Neuron (in vitro differentiated cells): ENCODE results near the gene HELZ2.
"Not testable (repeated sequence)": the region's sequence is repeated elsewhere in the genome, so short reads cannot be mapped to it uniquely, and the experiment has no call there.

ENCODE experiments used
- H2AFZ ChIP-seq: one replicate; pipeline ENCODE4 v1.6.1; 2013; ENCODE audit warnings: low read depth, mild to moderate bottlenecking, inconsistent platforms, low read length, moderate library complexity
- H3K27me3 ChIP-seq: one replicate; pipeline ENCODE4 v1.6.1; 2013; ENCODE audit warnings: low read length; ENCODE audit not compliant: insufficient read depth
- H3K36me3 ChIP-seq: one replicate; pipeline ENCODE4 v1.6.1; 2013; ENCODE audit warnings: low read length; ENCODE audit not compliant: insufficient read depth
- H3K4me1 ChIP-seq: one replicate; pipeline ENCODE4 v1.6.1; 2013; ENCODE audit warnings: low read length; ENCODE audit not compliant: insufficient read depth
- H3K4me3 ChIP-seq: 2 replicates; pipeline ENCODE4 v1.5.1; 2013; ENCODE audit warnings: mild to moderate bottlenecking, low read length, moderate library complexity
- H3K9me3 ChIP-seq: one replicate; pipeline ENCODE4 v1.6.1; 2013; ENCODE audit warnings: low read length

Gene HELZ2, protein sequence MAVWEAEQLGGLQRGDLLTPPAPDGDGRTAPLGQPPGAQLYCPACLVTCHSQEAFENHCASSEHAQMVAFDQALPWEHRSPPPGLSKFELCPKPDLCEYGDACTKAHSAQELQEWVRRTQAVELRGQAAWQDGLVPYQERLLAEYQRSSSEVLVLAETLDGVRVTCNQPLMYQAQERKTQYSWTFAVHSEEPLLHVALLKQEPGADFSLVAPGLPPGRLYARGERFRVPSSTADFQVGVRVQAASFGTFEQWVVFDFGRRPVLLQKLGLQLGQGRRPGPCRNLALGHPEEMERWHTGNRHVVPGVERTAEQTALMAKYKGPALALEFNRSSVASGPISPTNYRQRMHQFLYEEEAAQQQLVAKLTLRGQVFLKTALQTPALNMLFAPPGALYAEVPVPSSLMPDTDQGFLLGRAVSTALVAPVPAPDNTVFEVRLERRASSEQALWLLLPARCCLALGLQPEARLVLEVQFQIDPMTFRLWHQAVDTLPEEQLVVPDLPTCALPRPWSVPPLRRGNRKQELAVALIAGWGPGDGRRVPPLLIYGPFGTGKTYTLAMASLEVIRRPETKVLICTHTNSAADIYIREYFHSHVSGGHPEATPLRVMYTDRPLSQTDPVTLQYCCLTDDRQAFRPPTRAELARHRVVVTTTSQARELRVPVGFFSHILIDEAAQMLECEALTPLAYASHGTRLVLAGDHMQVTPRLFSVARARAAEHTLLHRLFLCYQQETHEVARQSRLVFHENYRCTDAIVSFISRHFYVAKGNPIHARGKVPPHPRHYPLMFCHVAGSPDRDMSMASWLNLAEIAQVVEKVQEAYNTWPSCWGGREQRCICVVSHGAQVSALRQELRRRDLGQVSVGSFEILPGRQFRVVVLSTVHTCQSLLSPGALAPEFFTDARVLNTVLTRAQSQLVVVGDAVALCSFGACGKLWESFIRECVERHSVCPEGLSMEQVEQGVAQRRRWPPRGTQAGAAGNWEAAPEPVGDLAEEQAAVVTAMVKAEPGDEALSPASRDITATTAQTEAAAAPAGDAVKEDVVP (N-terminal part only)

DNA sequence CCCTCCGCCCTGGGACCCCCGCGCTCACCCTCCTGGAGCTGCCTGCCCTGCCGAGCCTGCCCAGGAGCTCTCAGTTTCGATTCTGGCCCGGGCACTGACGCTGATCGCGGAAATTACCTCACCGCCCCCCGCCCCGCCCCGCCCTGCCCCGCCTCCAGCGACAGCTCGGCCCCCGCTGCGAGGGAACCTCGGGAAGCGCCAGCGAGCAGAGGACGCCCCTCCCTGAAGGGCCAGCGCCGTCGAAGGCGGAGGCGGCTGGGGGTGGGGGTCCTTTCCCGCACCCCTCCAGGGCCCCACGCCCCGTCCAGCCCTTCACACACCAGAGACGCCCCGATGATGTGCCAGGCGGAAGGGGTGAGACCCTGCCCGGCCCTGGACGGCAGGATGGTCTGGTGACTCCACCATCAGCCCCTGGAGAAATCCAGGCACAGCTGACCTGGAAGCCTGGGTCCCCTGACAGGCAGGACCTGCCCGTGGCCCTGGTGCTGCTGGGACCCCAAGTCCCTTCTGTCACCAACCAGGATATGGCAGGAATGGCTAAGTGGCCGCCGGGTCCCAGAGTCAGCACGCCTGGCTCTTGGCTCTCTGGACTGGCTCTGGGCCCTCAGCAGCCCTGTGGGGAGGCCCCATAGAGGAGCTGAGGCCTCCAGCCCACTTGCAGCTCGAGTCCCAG, at the start of gene HELZ2:
HELZ2 (minus strand) TSS at position 84 of the 673 bp plus-strand sequence. CDS start 1,854 bp downstream, outside the sequence.
- H3K36me3 ChIP-seq, result no peaks in the 10 kb centered on the region
- H3K4me3 ChIP-seq, result peak within 1 kb of the TSS; percentile 86
- peaks cover 10% of the 10 kb centered on the region for H3K4me1 ChIP-seq
- H3K27me3 ChIP-seq, result no peaks in the 10 kb centered on the region
- H2AFZ ChIP-seq, result peak within 1 kb of the TSS; percentile 42
- peaks cover 2% of the 10 kb centered on the region for H3K9me3 ChIP-seq

DNA sequence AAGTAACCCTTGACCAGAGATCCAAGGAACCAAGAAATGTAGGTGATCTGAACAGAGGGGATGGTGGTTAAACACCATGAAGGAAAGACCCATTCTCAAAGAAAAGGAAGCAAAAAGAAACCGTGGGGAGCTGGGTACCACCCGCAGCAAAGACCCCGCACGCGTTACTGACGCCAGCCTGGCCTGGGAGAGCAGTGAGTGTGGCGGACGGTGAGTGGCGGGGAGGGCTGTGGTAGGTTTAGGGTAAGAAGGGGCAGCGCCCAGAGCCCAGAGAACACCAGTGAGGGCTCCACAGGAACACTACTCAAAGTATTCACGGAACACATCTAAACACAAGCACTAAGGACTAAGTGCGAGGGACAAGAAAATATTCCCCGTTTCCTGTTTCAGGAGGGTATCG, 48.7 kb upstream of the HELZ2 start:
- H3K36me3 ChIP-seq, result peaks cover 17% of the 10 kb centered on the region
- no peak overlapping the region for H3K4me3 ChIP-seq
- peaks cover 9% of the 10 kb centered on the region for H3K4me1 ChIP-seq
- H3K27me3 ChIP-seq, result no peaks in the 10 kb centered on the region
- H3K9me3 ChIP-seq, result peaks cover 3% of the 10 kb centered on the region
- no peak overlapping the region for H2AFZ ChIP-seq

DNA sequence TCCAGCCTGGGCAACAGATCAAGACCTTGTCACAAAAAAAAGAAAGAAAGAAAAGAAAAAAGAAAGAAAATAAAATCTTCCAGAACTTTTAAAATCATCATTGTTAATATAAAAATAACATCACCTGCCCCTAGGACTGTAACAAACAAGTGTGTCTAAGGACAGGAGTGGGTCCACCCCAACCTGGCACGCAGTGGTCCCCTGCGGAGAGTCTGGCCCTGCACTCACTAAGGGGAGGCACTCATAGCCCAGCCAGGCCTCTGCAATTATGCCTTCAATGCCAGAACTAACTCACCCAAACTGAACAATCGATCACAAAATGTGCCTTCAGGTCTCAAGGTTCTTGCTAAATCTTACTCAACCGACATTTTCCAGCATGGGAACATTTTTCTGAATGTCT, 48.1 kb upstream of the HELZ2 start:
- Histone ChIP-seq H3K36me3 (peaks cover 21% of the 10 kb centered on the region), H2AFZ (no peak overlapping the region), H3K4me1 (peaks cover 8% of the 10 kb centered on the region), H3K9me3 (peaks cover 6% of the 10 kb centered on the region), H3K4me3 (no peak overlapping the region), H3K27me3 (no peaks in the 10 kb centered on the region)

DNA sequence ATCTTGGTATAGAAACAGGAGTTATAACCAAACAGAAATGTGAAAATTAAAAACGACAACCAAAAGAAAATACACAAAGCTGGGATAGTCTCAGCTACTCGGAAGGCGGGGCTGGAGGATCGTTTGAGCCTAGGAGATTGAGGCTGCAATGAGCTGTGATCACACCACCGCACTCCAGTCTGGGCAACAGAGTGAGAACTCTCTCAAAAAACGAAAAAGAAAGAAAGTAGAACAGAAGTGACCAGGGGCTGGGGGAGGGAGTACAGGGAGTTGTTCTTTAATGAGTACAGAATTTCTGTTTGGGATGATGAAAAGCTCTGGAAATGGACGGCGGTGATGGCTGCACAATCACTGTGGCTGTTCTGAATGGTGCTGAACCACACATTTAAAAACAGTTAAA, 47.0 kb upstream of the HELZ2 start:
- no peak overlapping the region for H2AFZ ChIP-seq
- H3K4me3 ChIP-seq, result no peak overlapping the region
- H3K36me3 ChIP-seq, result peaks cover 29% of the 10 kb centered on the region
- peaks cover 8% of the 10 kb centered on the region for H3K9me3 ChIP-seq
- H3K4me1 ChIP-seq, result peaks cover 7% of the 10 kb centered on the region
- no peaks in the 10 kb centered on the region for H3K27me3 ChIP-seq

DNA sequence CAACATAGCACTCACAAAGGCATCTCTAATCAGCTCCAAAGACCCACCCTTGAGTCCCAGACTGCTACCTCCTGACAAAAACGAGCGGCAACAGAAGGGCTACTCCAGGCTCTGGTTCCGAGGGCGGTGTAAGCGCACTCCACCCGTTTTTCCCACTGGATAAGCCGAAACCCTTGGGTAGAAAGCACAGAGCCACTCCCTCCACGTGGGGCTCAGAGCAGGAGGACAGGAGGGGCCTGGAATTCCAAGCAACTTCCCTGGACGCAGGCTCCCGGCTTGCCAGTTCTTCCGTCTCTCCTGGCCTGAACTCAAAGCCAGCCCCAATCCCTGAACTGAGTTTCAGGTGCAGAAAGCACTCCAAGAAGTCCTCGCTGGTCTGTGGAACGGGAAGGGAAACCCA, 45.5 kb upstream of the HELZ2 start:
- Histone ChIP-seq H3K36me3 (peaks cover 41% of the 10 kb centered on the region), H3K4me1 (peaks cover 3% of the 10 kb centered on the region), H3K27me3 (no peaks in the 10 kb centered on the region), H3K4me3 (no peak overlapping the region), H3K9me3 (peaks cover 17% of the 10 kb centered on the region), H2AFZ (no peak overlapping the region)

DNA sequence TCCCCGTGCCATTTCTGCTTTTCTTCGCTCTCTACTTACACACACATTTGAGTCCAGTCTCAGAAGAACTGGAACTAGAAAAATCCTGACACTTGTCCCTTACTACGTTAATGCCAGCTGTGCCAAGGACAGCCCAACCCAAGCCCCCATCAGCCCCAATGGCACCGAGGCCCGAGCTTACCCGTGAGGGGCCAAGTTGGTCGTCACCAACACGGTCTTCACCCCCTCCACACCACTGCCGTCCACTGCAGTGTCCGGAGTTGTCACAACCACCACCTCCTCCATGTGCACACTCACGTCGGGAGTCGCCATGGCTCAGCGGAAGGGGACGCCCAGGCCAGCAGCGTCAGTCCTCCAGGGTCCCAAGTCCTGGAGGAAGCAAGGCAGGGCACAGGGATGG, 45.0 kb upstream of the HELZ2 start:
- Histone ChIP-seq H3K4me3 (no peak overlapping the region), H3K36me3 (peaks cover 41% of the 10 kb centered on the region), H3K9me3 (peaks cover 17% of the 10 kb centered on the region), H3K27me3 (no peaks in the 10 kb centered on the region), H3K4me1 (no peaks in the 10 kb centered on the region), H2AFZ (no peak overlapping the region)

DNA sequence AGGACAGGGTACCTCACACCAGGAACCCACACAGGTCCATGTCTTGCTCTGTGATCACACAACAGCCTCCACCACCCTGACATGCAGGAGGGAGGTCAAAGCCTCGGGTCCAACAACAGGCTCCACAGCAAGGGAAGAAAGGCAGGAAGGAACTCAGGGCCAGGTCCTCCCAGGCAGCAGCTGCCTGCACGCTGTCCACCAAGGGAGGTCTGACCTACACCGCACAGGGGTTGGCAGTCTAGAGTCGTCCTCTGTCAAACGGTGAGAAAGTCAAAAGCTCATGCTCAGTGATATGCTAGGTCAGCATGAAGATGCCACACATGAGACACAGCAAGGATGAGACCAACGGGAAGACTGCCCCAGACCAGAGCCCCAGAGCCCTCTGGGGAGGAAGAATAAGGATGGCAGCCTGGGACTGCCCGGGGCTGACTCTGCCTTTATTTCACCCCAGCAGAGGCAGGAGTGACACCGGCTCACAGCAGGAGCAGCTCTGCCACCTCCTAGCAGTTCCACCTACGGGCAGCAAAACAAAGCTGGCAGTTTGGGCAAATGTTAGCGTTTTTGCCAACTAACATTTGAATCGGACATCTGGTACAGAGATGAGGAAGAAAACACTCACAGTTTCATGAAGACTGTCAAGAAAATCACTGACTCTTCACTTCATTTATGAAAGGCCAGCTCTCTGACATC, 44.4 kb upstream of the HELZ2 start:
- Histone ChIP-seq H3K36me3 (peaks cover 44% of the 10 kb centered on the region), H3K4me1 (no peaks in the 10 kb centered on the region), H2AFZ (no peak overlapping the region), H3K9me3 (peaks cover 17% of the 10 kb centered on the region), H3K4me3 (no peak overlapping the region), H3K27me3 (no peaks in the 10 kb centered on the region)

DNA sequence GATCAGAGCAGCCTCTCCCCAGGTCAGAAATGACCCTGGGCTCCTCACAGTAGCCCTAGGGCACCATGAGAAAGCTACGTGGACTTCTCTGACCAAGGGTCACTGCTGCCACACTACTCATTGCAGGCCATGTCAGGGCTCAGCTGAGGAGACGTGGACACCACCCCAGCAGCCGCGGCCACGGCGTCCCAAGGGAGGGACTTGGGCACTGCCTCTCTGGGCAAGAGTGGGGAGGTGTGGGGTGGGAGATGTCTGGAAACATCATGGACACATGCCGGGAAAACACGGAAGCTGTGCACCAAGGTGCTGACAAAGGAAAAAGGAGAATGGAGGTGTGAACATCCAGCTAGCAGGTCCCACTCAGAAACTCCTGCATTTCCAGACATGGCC, 43.8 kb upstream of the HELZ2 start:
- H3K36me3 ChIP-seq, result peaks cover 48% of the 10 kb centered on the region
- H2AFZ ChIP-seq, result no peak overlapping the region
- no peaks in the 10 kb centered on the region for H3K27me3 ChIP-seq
- no peaks in the 10 kb centered on the region for H3K4me1 ChIP-seq
- H3K9me3 ChIP-seq, result peaks cover 17% of the 10 kb centered on the region
- H3K4me3 ChIP-seq, result no peak overlapping the region

DNA sequence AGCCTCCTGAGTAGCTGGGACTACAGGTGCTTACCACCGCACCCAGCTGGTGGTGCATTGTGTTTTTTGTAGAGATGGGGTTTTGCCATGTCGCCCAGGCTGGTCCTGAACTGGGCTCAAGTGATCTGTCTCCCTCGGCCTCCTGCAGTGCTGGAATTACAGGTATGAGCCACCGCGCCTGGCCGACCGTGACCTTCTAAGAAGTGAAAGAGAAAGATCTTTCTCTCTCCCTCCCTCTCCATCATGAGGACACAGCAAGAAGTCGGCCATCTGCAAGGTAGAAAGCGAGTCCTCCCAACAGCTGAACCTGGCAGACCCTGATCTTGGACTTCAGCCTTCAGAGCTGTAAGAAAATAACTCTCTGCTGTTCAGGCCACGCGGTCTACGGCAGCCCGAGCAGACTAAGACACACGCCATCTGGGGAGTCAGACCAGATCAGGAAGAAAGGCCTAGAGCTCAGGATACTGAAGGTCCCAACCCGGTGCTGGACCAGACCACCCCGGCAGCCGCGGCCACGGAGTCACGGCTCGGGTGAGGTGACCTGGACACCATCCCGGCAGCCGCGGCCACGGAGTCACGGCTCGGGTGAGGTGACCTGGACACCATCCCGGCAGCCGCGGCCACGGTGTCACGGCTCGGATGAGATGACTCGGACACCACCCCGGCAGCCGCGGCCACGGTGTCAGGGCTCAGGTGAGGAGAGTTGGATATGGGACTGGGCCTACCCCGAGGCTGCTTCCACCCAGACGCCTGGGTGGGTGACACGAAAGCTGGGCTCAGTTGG, 43.2 kb upstream of the HELZ2 start:
- H3K9me3 ChIP-seq, result peaks cover 17% of the 10 kb centered on the region
- no peak overlapping the region for H2AFZ ChIP-seq
- H3K4me3 ChIP-seq, result no peak overlapping the region
- H3K36me3 ChIP-seq, result peaks cover 53% of the 10 kb centered on the region
- H3K27me3 ChIP-seq, result no peaks in the 10 kb centered on the region
- no peaks in the 10 kb centered on the region for H3K4me1 ChIP-seq

DNA sequence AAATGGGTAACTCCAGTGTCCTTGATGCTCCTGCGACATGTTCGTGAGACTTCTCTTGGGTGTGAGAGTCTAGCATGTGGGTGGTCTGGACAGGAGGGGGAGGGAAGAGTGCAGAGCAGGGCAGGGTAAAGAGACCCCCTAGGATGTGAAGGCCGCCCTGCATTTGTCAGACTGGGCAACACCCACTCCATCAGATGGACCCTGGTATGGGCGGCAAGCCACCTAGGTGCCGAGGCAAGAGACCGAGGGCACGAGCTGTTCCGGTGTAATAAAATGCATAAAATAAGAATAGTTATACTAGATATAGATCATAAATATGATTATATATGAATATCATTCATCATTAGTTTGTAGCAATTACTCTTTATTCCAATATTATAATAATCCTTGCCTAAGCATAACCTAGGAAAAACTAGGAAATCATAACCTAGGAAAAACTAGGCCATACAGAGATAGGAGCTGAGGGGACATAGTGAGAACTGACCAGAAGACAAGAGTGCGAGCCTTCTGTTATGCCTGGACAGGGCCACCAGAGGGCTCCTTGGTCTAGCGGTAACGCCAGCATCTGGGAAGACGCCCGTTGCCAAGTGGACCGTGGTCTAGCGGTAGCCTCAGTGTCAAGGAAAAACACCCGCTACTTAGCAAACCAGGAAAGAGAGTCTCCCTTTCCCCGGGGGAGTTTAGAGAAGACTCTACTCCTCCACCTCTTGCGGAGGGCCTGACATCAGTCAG, 40.0 kb upstream of the HELZ2 start:
- not testable (repeated sequence) for H3K4me3 ChIP-seq, H2AFZ ChIP-seq, H3K27me3 ChIP-seq, H3K4me1 ChIP-seq
- H3K36me3 ChIP-seq, result peaks cover 55% of the 10 kb centered on the region
- peaks cover 17% of the 10 kb centered on the region for H3K9me3 ChIP-seq

DNA sequence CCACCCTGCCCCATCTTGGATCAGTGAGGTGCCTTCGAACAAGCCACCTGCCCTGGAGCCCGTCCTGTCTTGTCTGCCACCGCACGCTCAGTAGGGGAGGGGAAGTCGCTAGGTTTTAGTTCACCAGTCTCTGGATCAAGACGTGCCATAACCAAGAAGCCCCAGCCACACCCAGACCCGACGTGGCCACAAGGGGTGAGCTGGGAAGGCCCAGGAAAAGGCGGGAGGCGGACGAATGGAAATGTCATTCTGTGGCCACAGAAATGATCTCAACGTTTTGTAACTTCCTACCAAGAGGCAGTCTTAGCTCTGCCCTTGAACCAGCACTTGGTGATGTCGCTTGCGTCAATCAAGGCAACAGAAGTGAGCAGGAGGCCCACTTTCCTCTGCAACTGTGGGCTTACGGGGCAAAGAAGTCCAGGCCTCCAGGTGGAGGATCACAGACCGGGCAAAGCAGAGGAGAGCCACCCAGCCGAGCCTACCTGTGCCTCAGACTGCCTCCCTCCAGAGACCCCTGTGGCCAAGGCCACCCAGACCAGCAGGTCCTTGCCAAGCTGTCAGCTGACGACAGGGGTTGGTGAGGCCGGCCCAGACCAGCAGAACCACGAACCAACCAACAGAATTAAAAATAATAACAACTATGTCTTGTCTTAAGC, 38.4 kb upstream of the HELZ2 start:
- Histone ChIP-seq H3K9me3 (peaks cover 14% of the 10 kb centered on the region), H3K27me3 (no peaks in the 10 kb centered on the region), H3K4me1 (no peaks in the 10 kb centered on the region), H3K4me3 (no peak overlapping the region), H3K36me3 (peaks cover 41% of the 10 kb centered on the region), H2AFZ (no peak overlapping the region)
